ENCODE data around the gene ALOX15.
"Not testable (repeated sequence)": the region's sequence is repeated elsewhere in the genome, so short reads cannot be mapped to it uniquely, and the experiment has no call there.

DNA sequence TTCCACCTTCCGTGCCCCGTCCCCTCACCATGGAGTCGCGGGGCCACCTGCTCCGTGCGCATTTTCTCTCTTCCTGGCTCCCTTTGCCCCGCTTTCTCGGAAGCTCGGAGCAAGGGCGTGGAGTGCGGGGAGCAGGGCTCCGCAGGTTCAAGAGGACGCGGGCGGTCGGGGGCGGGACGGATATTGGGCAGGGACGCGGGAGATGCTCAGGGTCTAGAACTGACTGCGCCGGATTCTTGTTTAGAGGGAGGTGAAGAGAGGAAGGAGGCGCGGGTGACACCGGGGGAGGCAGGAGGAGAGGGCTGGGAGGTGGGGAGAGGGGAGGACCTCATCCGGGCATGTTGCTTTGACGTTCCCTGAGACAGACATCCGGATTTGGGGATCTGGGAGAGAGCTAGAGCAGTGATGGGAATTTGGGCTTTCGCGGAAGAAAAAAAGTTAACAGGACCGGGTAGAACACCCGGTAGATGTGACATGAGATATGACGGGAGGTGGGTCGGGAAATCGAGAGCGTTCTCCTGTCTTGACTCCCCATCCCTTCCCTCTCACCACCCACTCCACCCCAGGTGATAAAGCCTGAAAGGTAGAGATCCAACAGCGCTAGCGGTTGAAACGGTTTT is 799 bp downstream of the ALOX15 start:
- not testable (repeated sequence) for TF ChIP-seq POLR2A, POLR2AphosphoS5 (IDR thresholded peaks at IDR 0.05)
- TF ChIP-seq, protein P1, sequence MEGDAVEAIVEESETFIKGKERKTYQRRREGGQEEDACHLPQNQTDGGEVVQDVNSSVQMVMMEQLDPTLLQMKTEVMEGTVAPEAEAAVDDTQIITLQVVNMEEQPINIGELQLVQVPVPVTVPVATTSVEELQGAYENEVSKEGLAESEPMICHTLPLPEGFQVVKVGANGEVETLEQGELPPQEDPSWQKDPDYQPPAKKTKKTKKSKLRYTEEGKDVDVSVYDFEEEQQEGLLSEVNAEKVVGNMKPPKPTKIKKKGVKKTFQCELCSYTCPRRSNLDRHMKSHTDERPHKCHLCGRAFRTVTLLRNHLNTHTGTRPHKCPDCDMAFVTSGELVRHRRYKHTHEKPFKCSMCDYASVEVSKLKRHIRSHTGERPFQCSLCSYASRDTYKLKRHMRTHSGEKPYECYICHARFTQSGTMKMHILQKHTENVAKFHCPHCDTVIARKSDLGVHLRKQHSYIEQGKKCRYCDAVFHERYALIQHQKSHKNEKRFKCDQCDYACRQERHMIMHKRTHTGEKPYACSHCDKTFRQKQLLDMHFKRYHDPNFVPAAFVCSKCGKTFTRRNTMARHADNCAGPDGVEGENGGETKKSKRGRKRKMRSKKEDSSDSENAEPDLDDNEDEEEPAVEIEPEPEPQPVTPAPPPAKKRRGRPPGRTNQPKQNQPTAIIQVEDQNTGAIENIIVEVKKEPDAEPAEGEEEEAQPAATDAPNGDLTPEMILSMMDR (IDR thresholded peaks at IDR 0.05): not testable (repeated sequence)

Measured in stomach (tissue), 4 donors.